NCI-H748 (cell line): ENCODE measurements around the gene SPATA6L.

Experiments
- DNase-seq: peaks from one replicate; lab custom pipeline; 2025; ENCODE audit not compliant: unreplicated experiment; lab: John Stamatoyannopoulos, UW

Gene SPATA6L

DNA sequence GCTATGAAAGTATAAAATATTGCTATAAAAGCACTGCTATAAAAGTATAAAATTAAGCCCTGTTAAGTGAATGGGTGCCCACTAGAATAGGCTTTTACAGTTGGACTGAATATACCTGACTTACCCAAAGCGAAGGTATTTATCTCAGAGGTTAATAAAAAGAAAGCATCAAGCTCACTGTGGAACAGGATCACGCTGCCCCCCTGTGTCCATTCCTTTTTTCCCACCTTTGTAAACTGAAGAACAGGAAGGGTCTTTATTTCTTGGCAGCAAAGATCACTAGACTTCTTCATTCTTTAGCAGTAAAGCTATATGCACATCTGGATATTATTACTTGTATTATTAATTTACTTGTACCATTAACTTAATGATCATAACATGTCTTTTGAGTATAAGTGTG lies 26.3 kb downstream of the SPATA6L start:
- peak; percentile 42 for DNase-seq

DNA sequence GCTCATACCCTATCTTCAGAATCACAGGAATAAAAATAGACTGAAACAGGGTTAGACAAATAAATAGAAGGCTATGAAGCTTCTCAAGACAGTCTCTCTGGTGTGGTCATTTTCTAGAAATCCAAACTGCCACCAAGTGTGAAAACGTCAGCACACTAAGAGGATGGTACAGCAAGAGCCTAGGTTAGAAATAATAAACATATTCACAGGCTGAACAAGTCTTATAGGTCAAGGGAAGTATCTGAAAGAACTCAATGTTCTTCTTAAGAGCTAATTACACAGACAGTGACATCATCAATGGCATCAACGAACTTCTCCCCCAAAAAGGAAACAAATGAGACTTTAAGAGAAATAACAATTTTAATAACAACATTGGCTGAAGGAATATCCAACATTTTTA lies 26.9 kb downstream of the SPATA6L start:
- no peak for DNase-seq

DNA sequence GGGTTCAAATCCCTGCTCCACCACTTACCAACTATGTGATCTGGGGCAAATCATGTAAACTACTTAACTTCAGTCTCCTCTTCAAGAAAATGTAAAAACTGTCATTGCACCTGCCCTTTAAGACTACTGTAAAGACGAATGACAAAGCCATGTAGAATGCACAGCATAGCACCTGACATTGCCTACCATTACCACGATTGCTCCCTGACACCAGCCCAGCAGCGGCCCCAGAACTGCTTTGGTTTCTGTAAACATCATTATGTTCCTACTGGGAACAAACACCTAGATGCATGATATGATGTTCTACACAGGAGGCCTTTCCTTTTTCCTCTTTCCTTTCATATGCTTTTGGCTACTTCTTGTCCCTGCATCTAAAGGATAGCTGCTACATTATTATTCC lies 27.3 kb downstream of the SPATA6L start:
- DNase-seq: no peak

DNA sequence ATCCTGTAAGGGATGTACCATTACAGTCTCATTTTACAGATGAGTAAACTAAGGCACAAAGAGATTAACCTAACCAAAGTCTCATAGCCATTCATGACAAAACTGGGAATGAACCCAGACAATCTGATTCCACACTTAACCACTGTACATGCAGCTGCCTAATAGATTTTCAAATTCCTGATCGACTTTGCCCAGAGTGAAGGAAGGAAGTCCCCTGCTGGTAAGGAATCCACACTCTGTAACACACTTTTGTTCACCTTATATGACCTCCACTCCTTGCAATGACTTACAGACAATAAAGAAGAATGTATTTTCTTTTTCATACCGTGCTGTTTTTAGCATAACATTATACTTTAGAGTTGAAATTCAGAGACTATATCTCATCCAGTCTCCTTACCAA lies 35.4 kb downstream of the SPATA6L start:
- DNase-seq: no peak

DNA sequence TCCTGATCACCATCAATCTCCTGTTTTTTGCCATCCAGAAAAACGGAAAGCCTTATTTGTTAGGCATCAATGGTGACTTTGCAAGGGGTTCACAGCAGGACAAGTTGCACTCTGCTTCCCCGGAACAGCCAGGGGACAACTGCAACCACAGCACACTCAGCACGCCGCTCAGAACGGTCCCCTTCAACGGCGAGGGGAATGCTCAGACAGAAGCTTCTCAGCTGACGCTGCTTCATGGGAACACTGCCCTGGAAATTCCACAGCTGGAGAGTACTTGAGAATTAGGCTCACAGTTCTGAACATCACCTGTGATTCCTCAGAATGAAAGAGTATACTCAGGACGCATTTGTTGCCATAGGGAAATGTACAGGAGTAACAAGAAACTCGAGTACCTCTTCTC lies 44.3 kb downstream of the SPATA6L start:
- no peak for DNase-seq

DNA sequence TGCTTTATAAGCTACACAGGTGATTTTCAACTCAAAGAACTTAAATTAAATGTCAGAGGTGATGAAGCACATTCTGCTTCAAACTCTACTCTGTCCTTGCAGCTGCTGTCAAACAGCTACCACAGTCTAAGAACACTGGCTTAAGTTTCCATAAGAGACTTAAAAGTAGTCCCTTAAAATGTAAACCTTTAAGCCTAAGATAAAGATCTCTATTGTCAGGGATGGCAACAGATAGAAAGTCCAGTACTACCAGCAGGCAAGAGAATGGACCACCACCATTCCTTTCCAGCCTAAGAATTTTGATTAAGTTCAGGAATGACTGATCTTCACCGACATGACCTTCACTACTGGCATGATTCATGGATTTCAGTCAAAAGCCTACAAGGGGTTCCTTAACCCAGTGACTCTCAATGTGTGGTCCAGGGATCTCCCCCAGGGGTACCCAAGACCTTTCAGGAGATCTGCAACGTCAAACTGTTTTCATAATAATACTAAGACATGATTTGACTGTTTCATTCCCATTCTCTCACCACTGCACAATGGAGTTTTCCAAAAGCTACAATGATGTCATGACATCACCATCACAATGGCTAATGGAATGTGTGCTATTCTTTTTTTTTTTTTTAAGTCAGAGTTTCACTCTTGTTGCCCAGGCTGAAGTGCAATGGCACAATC lies 45.3 kb downstream of the SPATA6L start:
- DNase-seq: no peak

DNA sequence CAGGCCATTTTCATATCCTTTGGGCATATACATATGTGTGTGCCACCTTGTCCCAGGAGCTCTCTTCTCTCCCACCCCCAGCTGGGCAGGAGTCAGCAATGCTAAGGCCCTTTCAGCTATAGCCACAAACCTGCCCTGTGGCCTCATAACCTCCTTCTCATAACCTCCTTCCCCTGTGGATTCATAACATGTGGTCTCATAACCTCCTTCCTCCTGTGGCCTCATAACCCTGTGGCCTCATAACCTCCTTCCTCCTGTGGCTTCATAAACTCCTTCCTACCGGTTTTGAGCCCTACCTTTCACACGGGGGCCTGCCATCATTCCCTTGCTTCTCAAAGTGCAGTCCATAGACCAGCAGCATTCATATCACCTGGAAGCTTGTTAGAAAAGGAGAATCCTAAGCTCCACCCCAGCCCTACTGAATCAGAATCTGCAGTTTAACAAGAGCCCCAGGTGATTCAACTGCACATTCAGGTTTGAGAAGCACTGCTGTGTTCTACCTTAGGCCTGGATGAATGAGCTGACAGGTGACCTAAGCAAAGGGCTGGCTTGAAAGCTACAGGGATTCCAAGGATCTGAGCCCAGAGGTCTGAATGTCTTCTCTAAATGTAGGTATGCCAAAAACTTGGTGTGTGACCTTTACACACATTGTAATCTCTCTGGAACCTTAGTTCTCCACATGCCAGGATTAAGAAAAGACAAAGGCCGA lies 46.1 kb downstream of the SPATA6L start:
- no peak for DNase-seq

DNA sequence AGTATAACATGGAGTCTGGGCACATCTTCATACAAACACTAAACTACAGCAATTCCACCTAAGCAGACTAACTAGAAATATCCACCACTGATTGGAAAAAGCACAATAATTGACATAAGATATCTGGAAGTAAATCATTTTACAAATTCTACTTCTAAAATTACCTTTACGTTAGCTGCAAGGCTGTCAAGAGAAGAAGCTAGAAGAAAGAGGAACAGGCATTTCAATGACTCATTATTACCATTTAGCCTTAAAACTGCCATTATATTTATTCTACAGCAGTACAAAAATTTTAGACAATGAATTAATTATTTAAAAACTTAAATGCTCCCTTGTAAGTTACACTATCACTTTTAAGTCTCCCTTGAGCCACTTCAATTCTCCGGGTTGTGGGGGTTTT lies 47.6 kb downstream of the SPATA6L start:
- no peak for DNase-seq

DNA sequence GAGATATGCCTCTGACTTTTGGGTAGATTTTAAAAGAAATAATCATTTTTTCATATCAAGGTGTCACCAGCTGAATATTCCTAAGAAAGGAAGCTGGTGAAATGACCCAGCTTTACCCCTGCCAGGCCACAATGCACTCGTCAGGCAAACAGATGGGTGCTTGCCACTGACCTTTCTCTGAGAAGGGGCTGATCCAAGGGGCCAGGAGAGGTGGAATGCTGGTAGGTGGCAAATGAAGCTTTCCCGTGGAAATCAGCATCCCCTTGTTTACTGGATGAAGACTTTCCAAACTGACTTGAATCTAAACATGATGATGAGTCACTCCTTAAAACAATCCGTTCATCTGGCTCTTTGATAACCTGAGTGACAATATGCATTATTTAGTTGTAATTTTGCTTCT lies 48.5 kb downstream of the SPATA6L start:
- no peak for DNase-seq

DNA sequence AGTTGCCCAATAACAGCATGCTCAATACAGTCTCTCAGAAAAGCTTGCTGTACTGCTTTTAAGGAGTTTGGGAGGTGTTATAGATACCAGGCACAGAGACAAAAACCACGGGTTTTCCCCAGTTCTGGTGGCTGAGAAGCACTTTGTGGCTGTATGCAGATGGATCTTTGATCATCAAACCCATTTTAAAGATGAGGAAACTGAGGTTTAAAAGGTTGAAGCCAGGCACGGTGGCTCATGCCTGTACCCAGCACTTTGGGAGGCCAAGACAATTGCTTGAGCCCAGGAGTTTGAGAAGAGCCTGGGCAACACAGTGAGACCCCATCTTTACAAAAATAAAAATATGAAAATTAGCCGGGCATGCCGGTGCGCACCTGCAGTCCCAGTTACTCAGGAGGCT lies 50.5 kb downstream of the SPATA6L start:
- no peak for DNase-seq

DNA sequence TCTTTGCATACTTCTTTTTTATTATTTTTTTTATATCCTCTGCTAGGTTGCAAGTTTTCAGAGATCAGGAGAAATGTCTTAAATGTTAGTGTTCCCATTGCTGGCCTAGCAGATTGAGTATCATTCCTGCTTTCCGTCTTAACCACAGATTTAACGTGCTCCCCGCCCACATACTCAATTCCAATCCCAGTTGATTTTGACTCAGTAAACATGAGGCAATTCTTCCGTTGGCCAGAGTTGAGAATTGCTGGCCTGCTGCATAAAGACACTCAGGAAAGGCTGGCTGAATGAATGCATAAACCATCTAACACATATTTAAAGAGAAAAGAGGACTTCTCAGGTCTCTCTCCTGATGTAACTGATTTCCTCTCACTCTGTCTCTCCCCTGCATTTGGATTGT lies 51.0 kb downstream of the SPATA6L start:
- no peak for DNase-seq

DNA sequence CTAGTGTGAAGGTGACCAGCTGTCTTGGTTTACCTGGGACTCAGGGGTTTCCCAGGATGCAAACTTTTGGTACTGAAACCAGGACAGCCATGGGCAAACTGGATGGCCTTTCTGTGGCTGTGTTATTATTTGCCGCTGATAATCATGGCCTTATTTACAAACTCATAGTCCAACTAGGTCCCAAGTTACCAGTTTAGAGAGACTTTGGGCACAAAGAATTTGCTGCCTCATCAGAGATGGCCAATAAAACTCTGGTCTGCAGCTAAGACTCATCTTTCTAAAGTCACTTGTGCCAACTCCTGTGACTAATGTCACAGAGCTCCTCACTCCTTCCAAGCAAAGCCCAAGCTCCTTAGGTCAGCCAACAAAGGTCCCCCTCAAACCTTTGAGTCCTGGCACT lies 51.7 kb downstream of the SPATA6L start:
- no peak for DNase-seq

DNA sequence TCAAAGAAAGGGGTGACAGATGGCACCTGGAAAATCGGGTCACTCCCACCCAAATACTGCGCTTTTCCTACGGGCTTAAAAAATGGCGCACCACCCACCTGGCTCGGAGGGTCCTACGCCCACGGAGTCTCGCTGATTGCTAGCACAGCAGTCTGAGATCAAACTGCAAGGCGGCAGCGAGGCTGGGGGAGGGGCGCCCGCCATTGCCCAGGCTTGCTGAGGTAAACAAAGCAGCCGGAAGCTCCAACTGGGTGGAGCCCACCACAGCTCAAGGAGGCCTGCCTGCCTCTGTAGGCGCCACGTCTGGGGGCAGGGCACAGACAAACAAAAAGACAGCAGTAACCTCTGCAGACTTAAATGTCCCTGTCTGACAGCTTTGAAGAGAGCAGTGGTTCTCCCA lies 60.2 kb downstream of the SPATA6L start:
- peak; percentile 74 for DNase-seq

DNA sequence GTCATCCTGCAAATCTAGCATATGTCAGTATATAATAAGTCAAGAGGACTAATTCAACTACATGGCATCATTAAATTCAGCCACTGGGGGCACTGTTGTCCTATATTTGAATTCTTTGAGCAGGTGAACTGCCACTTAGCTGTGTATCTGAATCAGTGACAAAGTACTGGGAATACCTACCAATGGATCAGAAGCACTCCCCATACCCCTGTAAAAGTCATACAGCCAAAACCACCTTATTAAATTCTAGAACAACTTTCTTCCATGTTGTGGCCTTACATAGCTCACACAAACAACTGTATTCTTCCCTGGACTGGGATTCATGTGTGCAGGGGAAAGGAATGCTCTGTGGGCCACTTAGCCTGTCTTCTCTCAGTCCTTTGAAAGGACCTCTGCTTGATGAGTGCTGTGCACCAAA lies 61.6 kb downstream of the SPATA6L start:
- DNase-seq: peak; percentile 89

DNA sequence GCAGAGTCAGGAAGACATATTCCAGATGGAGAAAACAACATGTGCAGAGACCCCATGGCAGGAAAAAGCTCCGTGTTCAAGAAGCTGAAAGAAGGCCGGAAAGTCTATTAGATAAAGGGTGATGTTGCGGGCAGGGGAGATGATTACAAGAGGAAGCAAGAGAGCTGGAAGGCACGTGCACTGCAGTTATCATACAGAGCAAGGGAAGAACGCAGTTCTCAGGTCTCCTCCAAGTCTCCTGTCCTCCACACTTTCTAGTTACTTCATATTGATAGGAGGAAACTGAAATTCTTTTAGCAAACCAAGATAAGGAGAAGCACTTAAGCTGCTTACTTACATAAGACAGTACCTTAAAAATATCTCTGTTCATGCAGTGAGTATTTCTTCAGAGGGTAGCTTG lies 62.5 kb downstream of the SPATA6L start:
- DNase-seq: no peak

DNA sequence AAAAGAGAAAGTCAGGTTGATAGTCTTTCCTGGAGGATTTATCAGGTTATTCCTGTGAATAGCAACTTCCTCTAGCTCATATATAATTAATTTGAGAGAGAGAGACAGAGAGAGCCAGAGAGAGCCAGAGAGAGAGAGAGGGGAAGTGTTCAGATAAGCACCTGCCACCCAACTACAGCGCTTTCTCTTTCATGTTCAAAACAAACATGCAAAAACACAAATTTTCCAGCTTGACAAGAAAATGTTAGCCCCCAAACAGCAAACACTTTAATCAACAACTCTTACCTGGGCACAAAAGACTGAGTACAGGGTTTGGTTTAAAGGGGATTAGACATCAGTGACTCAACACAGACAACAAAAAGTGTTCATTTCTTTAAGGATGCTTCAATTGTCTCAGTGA lies 65.9 kb downstream of the SPATA6L start:
- DNase-seq: no peak

DNA sequence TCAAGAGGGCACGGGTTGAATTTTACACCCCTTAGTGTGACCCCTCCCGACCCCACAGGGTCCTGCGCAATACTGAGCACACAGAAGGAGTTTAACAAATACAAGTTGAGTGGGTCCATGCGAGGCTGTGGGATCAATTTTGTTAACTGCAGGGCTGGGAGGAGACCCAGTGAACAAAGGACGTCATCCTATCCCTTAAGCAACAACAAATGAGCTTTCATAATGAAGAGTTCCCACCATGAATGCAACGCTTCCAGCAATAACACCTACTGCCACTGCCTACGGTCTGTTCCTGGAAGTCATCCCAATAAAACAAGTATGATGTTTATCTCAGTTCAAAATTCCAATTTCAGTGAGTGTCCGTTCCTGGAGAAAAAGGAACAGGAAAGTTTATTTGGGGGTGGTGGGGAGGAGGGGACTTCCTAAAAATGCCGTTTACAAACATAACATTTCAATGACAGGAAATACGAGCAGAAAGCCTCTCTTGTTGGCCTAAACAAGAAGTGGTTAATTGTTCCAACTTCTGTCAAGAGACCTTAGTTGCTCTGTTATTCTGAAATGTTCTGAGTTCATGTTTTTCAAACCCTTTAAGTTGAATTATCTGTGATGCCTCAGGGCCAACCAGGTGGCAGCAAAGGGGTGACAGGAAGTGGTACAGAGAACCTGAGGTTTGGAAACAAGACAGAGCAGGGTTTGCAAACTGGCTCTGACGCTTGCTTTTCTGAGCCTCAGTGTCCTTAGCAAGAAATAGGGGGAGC lies 69.9 kb downstream of the SPATA6L start:
- no peak for DNase-seq

DNA sequence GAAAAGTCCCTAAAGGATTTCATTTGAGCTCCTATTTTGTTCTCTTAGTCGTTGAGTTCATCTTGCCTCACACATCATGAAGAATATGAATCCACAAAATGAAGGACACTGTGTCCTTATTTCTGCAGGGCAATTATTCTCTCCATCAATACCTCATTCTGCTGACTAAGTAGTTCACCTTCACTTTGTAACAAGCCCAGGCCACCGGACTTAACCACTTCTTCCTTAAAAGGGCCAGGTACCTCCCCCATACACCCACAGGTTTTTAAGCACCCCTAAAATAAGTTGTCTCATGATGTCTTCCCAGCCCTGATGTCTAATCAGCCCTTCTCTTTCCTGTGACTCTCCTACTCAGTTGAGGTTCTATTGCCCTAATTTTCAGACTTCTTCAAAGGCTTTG lies 71.3 kb downstream of the SPATA6L start:
- DNase-seq: no peak

DNA sequence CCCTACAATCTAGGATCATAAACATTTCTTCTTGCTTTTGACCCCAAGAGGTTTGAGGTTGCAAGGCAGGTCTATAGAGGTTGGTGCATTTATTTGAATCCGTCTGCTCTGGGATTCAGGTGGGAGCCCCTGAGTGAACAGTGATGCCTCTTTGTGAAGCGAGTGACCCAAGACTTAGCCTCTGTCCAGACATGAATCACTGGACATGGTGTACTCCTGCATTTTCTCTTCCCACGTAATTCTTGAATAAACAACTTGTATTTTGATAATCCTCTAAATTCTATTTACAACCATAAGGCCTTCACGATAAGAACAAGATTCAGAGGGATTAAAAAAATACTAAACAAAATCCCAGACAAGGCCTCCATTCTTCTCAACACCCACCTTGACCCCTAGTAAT lies 71.7 kb downstream of the SPATA6L start:
- DNase-seq: no peak

DNA sequence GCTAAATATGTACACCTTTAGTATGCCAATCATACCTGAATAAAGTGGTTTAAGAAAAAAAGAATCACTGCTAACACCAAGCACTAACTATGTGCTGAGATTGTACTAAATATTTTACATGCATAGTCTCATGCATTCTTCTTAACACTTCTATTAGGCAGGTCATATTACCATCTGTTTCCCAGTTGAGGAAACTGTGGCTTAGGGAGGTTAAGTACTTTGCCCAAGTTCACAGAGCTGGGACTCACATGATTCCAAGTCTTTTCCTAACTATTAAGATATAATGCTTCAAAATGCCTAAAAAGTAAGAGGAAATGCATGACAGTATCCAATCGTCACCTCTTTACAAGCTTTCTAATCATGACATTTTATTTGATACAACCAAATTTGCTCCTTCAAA lies 73.4 kb downstream of the SPATA6L start:
- DNase-seq: no peak

DNA sequence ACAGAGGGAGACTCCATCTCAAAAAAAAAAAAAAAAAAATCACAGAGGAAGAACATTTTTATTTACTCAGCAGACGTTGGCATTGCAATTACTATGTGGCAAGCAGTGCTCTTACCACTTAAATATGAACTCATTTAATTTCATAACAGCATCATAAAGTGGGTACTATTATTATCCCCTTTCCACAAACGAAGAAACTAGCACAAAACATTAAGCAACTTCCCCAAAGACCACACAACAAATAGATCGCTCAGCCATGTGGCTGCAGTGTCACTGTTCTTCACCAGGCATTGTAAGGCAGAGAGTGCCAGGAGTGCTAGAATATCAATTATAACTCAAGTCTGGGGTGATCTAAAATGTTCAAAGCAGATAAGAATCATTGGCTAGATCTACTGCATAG lies 74.0 kb downstream of the SPATA6L start:
- DNase-seq: no peak

DNA sequence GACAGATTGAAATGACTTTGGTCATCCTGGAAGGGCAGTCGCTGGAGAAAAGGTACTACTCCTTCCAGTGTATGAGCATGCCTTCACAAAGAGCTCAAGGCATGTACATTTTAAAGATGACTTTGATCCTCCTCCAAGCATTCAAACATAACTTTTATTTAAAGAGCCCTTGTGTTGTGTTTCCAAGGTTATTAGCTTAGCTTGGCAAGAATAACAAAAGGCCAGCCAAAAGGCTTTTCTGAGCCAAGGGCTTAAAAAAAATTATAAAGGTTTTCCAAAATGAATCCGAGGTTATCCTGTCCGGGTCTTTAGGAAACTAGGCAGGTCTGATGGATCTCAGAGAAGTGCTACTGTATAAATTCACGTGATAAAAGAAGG lies 75.2 kb downstream of the SPATA6L start:
- no peak for DNase-seq
